Cortex of kidney (tissue), 1 donor: ENCODE results near the gene HERC3.

ENCODE experiments used
- DNase-seq: peaks from one replicate; lab custom pipeline; 2025; lab: John Stamatoyannopoulos, UW

HERC3 gene

DNA sequence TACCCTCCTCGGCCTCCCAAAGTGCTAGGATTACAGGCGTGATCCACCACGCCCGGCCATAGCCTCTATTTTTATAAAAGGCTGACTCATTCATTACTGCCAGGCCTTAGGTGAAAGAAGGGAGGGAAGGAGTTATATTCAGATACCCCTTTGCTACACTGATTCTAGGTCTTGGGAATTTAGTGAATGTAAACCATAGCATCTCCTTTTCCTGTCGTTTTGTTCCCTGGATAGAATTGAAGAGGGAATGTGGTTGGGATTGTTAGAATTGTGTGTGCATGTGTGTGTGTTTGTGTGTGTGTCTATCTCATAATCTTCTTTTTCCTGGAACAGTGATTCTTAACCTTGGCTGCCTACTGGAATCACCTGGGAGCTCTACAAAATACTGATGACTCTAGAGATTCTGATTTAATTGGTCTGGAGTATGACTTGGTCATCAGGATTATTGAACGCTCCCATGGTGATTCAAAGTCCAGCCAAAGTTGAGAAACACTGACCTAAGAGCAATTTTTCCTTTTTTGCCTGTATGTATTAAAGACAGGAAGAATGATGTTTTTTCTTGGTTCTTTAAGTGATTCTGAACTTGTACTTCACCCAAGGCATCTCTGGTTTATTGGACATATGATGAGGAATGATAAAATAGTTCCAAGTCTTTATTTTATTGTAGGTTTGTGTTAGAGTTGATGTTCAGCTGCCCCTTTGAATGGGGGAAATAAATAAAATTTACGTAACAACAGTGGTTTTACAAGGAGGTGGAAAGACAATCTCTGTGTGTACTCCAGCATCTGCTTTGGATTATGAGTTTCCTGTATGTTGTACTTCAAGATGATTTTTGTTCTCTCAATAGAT, 68.4 kb downstream of the HERC3 start:
- DNase-seq: no peak

DNA sequence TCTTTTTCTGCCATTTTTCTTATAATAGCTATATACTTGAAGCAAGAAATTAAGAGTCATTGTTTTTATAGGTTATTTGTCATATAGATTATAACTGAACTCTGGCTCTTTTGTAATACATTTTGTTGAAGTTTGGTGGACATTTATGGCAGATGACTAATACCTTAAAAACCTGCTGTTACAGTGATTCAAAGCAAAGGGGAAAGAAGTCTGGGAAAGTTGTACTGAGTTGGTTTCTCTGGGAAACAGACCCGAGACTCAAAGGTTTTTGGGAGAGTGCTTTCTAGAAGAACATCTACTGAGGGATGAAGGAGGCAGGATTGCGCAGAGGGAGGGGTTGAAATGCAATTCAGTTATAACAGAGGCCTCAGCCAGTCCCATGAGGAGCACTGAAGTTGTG, 69.5 kb downstream of the HERC3 start:
- no peak for DNase-seq

DNA sequence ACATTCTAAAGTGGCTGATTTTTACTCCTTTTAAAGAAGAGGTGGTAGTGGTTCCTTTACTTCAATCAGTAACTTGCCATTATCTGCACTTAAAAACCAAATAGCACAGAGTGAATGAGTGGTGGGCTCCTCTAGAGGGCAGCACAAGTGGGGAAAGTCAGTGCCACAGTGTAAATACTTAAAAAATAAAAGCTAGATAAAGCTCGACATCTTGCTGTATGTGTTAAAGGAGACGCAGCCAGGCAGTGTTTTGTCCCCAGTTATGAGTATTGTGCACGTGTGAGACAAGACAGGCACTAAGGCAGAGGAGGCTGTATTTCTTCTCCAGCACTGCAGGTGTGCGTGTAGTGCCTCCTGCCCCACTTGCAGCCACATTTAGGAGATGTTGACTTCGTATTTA, 80.7 kb downstream of the HERC3 start:
- DNase-seq: no peak

DNA sequence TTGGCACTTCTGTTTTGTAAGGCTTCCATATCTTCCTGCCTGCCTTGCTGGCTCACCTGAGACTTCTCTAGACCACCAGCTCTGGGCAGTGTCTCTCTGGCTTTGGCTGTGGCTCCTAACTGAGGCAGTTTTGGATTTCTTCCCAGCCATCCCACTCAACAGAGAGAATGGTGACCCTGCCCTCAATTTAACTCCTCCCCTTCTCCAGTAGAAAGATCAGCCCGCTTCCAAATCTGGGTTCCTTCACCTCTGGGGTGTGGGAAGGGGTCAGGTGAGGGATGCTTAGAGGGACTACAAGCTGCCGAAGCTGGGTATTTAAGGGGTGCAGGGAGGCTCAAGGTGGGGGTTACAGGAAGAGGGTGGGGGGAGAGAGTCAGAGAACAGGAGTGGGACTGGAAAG, 81.6 kb downstream of the HERC3 start:
- DNase-seq: no peak

DNA sequence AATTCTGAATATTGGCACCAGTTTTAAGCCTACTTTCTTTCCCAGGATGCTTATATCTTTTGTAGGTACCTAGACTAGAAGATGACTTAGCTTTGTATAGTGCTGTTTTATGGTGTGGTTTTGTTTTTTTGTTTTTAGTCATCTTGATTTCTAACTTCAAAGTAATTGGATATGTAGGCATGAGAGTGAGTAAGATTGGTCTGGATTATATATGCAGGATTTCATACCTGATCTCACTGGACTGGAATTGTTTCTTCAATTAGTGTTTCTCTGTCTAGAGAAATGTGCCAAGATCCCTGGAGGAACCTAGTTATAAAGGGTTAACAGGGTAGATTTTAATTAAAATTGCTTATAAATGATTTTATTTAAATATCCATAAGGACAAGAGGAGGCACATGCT, 82.3 kb downstream of the HERC3 start:
- no peak for DNase-seq

DNA sequence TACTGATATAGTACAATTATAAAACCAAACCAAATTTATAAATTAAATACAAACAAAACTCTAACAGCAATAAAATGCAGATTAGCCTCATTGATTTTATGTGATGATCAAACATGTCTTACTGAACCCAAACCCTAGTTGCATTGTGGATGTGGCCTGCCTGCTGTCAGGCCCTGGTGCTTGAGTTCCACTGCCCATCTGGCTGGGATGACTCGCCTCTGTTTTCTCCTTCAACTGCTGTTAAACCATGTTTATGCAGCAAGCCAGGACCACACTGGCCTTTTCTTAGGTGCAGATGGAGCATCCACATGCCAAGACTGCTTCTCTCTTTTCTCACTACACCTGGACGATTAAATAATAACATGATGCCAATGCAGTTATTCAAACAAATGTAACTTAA, 82.7 kb downstream of the HERC3 start:
- DNase-seq: no peak

DNA sequence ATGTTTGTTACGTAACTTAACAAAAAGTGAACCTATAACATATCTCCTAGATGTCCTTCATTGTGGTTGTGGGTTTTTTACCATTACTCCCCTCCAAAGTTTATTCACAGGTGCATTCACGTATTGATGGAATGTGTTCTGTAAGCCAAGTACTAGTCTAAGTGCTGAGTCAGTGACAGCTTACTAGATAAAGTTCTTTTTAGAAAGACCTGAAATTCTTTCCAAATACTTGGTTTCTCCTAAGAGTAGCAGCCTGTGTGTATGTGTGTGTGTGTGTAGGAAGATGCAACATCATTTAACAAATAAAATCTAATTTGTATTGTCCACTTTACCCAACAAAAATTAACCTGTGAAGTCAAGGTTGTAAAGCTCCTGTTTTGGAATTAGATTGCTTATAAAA, 83.3 kb downstream of the HERC3 start:
- no peak for DNase-seq

DNA sequence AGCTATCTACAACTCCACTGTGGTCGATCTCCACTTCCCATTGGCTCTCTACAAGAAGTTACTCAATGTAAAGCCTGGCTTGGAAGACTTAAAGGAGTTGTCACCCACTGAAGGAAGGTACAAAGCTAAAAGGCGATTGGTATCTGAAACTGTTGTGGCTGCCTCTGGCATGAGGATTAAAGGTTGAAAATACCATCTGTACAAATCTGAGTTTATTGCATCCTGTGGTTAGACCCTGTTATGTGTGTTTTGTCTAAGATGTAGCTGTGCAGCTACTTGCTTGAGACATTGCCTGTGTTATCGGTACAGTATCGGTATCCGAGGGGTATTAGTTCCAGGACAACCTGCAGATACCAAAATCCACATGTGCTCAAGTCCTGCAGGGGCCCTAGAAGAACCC, 88.9 kb downstream of the HERC3 start:
- DNase-seq: no peak

DNA sequence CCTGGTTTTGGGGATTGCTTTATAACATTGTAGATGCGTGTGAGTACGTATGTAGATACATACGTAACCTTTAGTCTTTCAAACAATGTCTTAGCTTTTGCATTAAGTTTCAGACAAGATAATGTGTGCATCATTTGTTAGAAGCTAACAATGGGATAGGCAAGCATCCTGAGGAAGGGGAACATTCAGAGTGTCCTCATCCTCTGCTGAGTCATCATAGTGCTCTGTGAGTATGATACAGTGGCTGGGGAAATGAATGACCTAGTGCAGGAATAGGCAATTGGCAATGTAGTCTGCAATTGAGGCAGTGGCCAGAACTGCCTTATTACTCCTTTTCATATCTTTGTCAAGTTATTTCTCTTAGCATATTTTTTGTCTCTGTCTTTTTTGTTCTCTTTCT, 98.1 kb downstream of the HERC3 start:
- no peak for DNase-seq

DNA sequence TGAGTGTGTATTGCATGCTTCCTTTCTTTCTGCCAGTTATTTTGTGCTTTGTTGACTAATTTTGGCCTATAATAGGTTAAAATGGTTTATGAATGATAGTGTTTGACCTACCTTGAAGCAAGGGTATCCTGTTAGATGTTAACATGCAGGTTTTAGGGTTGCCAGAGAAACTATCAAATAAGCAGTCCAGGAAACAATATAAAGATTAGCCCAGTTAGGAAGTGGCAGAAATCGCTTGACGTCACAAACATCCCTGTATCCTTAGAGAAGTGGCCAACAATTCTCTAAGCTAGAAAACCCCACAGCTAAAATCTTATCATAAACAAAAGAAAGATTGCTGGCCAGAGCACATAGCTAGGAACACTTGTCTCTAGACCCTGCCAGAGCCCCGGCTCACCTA, 101.5 kb downstream of the HERC3 start:
- DNase-seq: no peak

DNA sequence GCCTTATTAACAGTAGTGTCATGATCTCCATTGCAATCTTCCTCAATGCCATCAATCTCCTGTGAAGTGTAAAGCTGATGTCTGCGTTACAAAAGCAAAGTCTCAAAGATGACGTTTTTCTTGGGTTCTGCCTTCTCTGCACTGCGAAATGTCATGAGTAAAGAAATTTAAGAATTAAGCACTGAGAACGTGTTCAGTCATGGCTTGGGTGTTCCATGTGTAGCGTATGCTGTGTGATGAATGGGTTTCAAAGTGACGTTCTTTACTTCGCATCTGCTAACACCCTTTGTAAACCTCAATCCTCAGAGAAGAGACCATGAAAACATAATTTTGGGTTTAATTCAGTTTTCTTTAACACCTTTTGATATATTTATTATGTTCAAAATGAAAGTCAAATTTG, 104.3 kb downstream of the HERC3 start:
- no peak for DNase-seq

DNA sequence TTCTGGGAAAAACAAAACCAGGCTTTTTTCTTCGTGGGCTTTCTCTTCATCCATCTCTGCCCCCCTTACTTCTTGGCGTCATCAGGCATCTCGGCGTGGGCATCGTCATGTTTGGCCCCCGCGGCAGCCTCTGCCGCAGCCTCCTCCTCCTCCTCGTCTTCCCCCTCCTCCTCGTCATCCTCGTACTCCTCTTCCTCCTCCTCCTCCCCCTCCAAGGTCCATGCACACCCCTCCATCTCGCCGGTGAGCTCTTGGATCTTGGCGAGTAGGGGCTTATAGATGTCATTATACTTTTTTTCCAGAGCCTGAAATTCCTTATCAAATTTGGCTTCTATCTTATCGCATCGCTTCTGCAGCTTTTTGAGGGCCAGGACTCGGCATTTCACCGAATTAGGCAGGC, 104.9 kb downstream of the HERC3 start:
- DNase-seq: no peak

DNA sequence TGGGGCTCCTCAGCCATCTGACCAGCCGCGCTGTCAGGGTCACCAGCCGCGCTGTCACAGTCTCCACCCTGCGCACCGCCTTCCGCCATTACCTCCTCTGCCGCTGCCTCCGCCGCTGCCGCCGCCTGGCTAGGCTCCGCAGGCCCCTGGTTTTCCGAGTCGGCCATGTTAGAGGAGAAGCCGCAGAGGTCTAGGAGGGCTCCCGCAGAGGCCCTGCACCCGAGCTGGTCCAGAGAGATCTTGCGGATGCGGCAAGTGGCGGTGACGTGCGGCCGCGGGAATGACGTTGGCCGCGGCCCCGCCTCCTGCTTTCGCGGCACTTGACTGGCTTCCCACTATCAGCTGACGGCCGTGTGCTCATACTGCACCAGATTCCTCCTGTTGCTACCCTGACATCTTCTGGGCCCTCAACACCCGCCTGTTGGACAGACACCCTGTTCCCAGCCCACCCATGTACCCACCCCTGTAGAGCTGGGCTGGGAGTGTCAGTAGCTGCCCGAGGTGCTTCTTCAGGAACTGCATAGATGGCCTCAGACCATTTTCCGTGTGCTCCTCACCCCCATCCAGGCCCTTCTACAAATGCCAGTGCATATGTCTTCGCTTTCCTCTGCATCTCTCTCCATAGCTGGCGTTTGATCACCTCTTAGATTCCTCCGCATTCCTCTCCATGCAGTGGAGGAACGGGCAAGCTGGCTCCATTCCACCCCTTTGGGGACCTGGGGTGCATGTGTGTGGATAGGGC, 105.5 kb downstream of the HERC3 start, which contains the start of gene NAP1L5:
TSS of gene NAP1L5 (minus strand) at position 242 of the 742 bp plus-strand sequence. CDS start at position 167, 75 bp downstream.
- no peak for DNase-seq

DNA sequence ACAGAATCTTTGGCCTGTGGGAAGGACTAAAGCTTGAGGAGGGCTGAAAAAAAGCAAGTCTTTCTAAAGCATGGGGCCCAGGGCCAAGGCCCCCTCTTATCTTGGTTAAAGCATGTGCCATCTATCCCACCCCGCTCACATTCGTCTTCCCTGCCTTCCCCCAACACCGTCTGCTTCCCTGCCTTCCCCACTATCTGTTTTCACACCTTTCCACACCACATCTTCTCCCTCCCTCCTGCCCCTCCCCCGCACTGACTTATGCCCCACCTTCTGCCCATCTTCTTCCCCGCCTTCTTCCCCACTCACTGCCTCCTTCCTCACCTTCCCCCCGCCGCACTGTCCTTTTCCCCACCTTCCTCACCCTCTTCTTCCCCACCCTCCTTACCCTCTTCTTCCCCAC, 106.2 kb downstream of the HERC3 start:
- no peak for DNase-seq

DNA sequence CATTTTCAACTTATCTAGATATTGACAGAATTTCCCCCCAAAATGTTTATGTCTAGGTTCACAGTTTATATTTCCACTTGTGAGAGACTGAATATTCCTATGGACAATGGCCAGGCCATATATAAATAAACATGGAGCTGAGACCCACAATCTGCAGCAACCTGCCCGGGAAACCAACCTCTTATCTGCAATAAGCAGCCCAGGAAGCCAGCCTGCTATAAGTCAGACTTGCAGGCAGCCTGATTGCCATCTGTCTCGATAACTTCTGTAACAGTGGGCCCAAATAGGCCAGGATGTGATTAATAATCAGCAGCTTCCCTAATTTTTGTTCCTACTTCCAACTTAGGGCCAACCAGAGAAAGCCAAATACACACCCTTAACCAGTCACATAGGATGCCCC, 110.5 kb downstream of the HERC3 start:
- DNase-seq: no peak

DNA sequence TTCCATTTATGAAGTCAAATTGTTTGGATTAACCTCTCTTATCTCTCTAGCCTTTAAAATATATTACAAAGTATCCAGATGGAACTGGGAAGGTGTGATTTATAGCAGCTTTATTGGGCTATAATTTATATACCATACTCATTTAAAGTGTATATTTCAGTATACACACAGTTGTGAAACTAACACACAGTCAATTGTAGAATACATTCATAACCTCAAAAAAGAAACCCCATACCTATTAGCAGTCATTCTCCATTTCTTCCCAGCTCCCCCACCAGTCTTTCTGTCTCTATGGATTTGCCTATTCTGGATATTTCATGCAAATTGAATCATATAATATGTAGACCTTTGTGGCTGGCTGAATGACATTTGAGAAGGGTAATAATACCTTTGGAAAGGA, 112.9 kb downstream of the HERC3 start:
- no peak for DNase-seq

DNA sequence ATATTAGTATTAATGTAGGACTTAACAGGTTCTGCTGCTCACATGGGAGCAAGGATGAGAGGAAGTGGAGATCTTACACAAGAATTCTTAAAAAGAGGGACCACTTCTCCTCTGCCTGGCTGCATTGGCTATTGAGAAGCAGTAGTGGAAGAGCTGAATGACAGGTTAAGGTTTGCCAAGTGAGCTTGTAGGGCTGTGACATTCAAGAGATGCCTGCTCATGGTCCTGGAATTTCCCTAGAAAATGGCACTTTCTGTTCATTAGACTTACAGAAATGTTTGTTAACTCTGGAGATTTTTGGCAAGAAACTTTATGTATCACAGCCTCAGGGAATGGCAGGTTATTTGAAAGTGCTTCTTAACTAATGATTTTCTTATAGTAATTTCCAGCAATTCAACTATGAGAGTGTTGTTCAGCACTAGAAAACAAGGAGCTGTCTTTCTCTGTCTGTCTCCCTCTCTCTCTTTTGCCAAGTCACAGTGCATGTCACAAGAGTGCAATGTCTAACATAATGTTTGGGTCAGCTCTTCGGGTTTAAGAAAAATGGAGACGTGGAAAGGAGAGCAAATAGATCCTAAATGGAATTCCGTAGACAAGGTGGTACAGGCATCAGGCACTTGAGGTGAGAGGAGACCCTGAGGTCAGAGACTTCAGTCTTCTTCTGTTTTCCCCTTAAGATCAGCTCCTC, 113.7 kb downstream of the HERC3 start:
- DNase-seq: no peak

DNA sequence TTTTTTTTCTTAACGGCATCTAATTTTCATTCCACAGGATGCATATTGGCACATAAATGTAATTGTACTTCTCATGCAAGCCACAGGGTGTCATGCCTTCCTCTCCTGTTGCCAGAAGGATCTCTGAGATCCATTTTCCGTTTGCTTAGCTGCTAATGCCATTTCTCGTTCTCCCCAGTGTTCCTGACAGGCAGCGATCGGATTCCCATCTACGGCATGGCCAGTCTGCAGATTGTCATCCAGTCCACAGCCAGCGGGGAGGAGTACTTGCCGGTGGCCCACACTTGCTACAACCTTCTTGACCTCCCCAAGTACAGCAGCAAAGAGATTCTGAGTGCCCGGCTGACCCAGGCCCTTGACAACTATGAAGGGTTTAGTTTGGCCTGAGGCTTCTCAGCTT, 114.3 kb downstream of the HERC3 start:
- DNase-seq: no peak

DNA sequence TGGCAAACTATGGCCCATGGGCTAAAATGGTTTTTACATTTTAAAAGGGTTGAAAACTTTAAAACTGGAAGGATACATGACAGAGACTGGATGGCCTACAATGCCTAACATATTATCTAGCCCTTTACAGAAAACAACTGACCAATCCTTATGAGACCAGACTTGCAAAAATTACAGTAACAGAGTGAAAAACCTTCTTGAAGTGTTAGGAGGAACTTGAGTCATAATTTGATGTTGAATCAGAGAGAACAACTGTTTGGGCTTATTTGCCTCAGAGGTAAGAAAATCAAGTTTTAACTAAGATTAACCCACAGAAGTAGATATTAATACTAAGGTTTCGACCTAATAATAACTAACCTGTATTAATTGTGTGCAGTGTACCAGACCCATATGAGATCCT, 117.7 kb downstream of the HERC3 start:
- no peak for DNase-seq

DNA sequence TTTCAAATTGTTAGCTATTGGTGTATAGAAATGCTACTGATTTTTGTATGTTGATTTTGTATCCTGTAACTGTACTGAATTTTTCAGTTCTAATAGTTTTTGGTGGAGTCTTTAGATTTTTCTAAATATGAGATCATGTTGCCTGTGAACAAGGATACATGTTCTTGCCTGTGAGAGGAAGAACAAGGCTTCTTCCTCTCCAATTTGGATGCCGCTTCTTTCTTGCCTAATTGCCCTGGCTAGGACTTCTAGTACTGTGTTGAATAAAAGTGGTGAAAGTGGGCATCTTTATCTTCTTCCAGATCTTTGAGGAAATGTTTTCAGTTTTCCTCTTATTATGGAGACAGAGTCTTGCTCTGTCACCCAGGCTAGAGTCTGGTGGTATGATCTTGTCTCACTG, 121.5 kb downstream of the HERC3 start:
- no peak for DNase-seq

DNA sequence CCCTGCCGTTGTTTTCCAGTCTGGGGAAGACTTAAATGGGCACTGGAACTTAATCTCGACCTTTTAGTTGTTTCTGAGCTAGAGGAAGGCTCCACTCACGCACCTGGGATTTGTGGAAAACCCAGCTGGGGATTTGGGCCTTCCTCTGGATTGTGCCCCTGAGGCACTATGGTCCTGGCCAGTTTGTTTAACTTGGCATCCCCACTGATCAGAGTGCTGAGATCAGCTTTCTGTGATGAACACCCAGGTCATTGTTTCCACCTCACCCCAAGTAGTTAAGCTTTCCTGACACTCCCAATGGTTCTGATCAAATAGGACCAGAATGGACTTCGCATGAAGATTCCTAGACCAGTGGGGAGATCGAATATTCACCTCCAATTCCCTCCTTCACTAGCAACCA, 125.8 kb downstream of the HERC3 start:
- DNase-seq: no peak

DNA sequence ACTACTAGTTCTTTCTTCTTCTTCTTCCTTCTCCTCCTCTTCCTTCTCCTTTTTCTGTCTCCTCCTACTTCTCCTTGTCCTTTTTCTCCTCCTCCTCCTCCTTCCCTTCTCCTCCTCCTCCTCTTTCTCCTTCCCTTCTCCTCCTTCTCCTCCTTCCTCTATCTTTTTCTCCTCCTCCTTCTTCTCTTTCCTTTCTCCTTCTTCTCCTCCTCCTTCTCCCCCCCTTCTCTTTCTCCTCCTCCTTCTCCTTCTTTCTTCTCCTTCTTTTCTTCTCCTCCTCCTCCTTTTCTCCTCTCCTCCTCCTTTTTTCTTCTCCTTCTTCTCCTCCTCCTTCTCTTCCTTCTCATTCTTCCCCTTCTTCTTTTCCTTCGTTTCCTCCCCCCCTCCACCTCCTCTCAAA, 127.1 kb downstream of the HERC3 start:
- DNase-seq: no peak
